ENCODE measurements around the gene ZBTB2.
"Not testable (repeated sequence)": the region's sequence is repeated elsewhere in the genome, so short reads cannot be mapped to it uniquely, and the experiment has no call there.

The ZBTB2 gene

DNA sequence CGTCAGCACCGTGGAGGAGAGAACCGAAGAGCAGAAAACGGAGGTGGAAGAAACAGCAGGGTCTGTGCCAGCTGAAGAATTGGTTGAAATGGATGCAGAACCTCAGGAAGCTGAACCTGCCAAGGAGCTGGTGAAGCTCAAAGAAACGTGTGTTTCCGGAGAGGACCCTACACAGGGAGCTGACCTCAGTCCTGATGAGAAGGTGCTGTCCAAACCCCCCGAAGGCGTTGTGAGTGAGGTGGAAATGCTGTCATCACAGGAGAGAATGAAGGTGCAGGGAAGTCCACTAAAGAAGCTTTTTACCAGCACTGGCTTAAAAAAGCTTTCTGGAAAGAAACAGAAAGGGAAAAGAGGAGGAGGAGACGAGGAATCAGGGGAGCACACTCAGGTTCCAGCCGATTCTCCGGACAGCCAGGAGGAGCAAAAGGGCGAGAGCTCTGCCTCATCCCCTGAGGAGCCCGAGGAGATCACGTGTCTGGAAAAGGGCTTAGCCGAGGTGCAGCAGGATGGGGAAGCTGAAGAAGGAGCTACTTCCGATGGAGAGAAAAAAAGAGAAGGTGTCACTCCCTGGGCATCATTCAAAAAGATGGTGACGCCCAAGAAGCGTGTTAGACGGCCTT, 41.6 kb downstream of the ZBTB2 start:
- no peak overlapping the region for H3K9ac ChIP-seq
- H3K4me1 ChIP-seq, result no peaks in the 10 kb centered on the region
- no peaks in the 10 kb centered on the region for H3K36me3 ChIP-seq (ENCODE audit: control insufficient read depth, insufficient read depth, low read length)
- no peak overlapping the region for H2AFZ ChIP-seq
- no peak overlapping the region for H3K4me2 ChIP-seq (ENCODE audit: low read length)
- TF ChIP-seq, protein P1, sequence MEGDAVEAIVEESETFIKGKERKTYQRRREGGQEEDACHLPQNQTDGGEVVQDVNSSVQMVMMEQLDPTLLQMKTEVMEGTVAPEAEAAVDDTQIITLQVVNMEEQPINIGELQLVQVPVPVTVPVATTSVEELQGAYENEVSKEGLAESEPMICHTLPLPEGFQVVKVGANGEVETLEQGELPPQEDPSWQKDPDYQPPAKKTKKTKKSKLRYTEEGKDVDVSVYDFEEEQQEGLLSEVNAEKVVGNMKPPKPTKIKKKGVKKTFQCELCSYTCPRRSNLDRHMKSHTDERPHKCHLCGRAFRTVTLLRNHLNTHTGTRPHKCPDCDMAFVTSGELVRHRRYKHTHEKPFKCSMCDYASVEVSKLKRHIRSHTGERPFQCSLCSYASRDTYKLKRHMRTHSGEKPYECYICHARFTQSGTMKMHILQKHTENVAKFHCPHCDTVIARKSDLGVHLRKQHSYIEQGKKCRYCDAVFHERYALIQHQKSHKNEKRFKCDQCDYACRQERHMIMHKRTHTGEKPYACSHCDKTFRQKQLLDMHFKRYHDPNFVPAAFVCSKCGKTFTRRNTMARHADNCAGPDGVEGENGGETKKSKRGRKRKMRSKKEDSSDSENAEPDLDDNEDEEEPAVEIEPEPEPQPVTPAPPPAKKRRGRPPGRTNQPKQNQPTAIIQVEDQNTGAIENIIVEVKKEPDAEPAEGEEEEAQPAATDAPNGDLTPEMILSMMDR (IDR thresholded peaks at IDR 0.05), result no peak
- no peak overlapping the region for H3K4me3 ChIP-seq (ENCODE audit: low read depth, low read length)
- H3K27me3 ChIP-seq (ENCODE audit: control insufficient read depth, insufficient read depth, low read length), result no peaks in the 10 kb centered on the region
- no peak overlapping the region for H3K27ac ChIP-seq
- no peaks in the 10 kb centered on the region for H3K79me2 ChIP-seq
- H3K9me3 ChIP-seq (ENCODE audit: control insufficient read depth, low read length), result no peaks in the 10 kb centered on the region

DNA sequence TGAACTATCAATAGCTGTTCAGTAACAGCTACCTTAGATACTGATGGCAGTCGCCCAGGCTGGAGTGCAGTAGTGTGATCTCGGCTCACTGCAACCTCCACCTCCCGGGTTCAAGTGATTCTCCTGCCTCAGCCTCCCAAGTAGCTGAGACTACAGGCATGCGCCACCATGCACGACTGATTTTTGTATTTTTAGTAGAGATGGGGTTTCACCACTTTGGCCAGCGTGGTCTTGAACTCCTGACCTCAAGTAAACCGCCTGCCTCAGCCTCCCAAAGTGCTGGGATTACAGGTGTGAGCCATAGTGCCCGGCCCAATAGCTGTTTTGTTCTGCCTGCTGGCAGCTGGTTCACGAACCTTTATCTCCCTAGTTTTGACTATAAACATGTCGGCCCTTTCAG, 48.6 kb downstream of the ZBTB2 start:
- H3K4me2 ChIP-seq (ENCODE audit: low read length); H3K27me3 ChIP-seq (ENCODE audit: control insufficient read depth, insufficient read depth, low read length); H3K9ac ChIP-seq; H3K27ac ChIP-seq; H3K4me3 ChIP-seq (ENCODE audit: low read depth, low read length); H2AFZ ChIP-seq; H3K36me3 ChIP-seq (ENCODE audit: control insufficient read depth, insufficient read depth, low read length); H3K79me2 ChIP-seq; H3K9me3 ChIP-seq (ENCODE audit: control insufficient read depth, low read length); H3K4me1 ChIP-seq: not testable (repeated sequence)

DNA sequence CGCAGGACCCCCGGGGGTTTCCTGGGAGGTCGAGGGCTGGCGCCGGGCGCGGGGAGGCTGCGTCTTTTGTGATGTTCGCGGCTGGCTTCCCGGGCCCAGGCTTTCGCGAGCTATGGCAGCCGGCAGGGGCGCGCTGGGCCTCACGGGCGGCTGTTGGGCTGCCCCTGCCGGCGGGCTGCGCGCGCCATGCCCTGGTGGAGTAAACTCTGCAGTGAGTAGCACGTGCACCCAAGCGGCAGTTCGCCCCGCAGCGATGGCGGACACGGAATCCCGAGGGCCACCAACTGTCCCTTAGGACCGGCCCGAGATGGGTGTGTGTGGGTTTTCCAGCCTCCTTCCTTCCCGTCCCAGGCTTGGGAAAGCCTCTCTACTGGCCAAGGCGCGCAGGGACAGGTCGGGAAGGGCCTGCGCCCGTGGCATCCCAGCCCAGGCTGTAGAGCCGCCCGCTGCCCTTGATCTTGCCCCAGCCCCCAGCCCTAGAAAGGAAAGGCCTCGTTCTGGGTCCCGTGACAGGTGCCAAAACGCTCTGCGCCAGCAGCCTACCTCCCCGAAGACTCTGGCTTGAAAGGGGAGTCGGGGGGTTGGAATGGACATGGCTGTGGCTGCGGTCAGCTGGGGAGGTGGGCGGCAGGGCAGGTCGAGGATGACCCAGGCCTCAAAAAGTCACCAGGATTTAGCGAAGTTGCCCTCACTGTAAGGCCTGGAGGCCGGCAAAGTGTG, 49.7 kb downstream of the ZBTB2 start:
- no peaks in the 10 kb centered on the region for H3K9me3 ChIP-seq (ENCODE audit: control insufficient read depth, low read length)

DNA sequence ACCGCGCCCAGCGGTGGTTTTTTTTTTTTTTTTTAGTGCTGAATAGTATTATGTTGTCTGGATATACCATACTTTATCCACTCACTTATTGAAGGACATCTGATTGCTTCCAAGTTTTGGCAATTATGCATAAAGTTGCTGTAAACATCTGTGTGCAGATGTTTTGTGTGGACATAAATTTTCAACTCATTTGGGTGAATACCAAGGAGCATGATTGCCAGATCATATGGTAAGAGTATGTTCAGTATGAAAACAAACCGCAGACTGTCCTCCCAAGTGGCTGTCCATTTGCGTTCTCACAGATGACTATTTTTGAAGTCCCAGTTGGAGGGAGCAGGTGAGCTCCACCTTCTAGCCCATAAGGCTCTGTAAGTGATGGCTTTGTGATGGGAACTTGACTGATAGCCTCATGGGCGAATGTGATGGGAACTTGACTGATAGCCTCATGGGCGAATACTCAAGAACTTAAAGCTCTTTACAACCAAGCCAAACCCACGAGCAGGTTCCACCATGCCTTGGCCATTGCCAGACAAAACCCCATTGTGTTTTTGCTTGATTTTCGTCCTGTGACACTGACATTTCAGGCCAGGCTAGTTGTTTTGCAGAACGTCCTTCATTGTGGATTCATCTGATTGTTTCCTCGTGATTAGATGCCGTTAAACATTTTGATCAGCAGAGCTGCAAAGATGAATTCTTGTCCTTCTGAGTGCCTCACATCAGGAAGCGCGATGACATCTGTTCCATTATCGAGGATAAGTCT, 51.0 kb downstream of the ZBTB2 start:
- H3K9ac ChIP-seq, result no peak overlapping the region
- H3K36me3 ChIP-seq (ENCODE audit: control insufficient read depth, insufficient read depth, low read length), result no peaks in the 10 kb centered on the region
- no peak overlapping the region for H2AFZ ChIP-seq
- H3K79me2 ChIP-seq, result no peaks in the 10 kb centered on the region
- H3K4me2 ChIP-seq (ENCODE audit: low read length), result no peak overlapping the region
- H3K4me1 ChIP-seq, result no peaks in the 10 kb centered on the region
- TF ChIP-seq, protein P1 (IDR thresholded peaks at IDR 0.05), result no peak
- no peaks in the 10 kb centered on the region for H3K9me3 ChIP-seq (ENCODE audit: control insufficient read depth, low read length)
- no peaks in the 10 kb centered on the region for H3K27me3 ChIP-seq (ENCODE audit: control insufficient read depth, insufficient read depth, low read length)
- no peak overlapping the region for H3K4me3 ChIP-seq (ENCODE audit: low read depth, low read length)
- no peak overlapping the region for H3K27ac ChIP-seq

More for the DNA sequence above, 49.7 kb downstream of the ZBTB2 start:
- H3K27me3 ChIP-seq (ENCODE audit: control insufficient read depth, insufficient read depth, low read length), result no peaks in the 10 kb centered on the region
- no peak overlapping the region for H3K4me3 ChIP-seq (ENCODE audit: low read depth, low read length)
- no peaks in the 10 kb centered on the region for H3K36me3 ChIP-seq (ENCODE audit: control insufficient read depth, insufficient read depth, low read length)
- no peak overlapping the region for H2AFZ ChIP-seq
- H3K79me2 ChIP-seq, result no peaks in the 10 kb centered on the region
- H3K9ac ChIP-seq, result no peak overlapping the region
- H3K4me2 ChIP-seq (ENCODE audit: low read length), result no peak overlapping the region
- TF ChIP-seq, protein P1 (IDR thresholded peaks at IDR 0.05), result no peak
- no peak overlapping the region for H3K27ac ChIP-seq
- no peaks in the 10 kb centered on the region for H3K4me1 ChIP-seq

DNA sequence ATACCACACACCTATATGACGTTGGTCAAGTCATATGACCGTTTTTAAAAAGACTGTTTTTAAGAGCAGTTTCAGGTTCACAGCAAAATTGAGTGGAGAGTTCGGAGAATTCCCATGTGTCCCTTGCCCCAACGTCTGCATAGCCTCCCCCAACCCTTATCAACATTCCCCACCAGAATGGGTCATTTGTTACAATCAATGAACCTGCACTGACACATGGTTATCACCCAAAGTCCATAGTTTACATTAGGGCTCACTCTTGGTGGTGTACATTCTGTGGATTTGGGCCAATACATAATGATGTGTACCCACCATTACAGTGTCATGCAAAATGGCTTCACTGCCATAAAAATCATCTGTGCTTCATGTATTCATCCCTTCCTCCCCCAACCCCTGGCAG, 52.0 kb downstream of the ZBTB2 start:
- Histone ChIP-seq H3K4me2 (ENCODE audit: low read length) (no peak overlapping the region), H3K9me3 (ENCODE audit: control insufficient read depth, low read length) (no peaks in the 10 kb centered on the region), H3K4me3 (ENCODE audit: low read depth, low read length) (no peak overlapping the region), H3K79me2 (no peaks in the 10 kb centered on the region), H3K36me3 (ENCODE audit: control insufficient read depth, insufficient read depth, low read length) (no peaks in the 10 kb centered on the region), H3K9ac (no peak overlapping the region), H3K27me3 (ENCODE audit: control insufficient read depth, insufficient read depth, low read length) (no peaks in the 10 kb centered on the region), H3K4me1 (no peaks in the 10 kb centered on the region), H2AFZ (no peak overlapping the region), H3K27ac (no peak overlapping the region)
- TF ChIP-seq, protein P1 (IDR thresholded peaks at IDR 0.05), result no peak

All from parathyroid adenoma (tissue), 2 donors.